ENCODE data around the gene RASD1.

DNA sequence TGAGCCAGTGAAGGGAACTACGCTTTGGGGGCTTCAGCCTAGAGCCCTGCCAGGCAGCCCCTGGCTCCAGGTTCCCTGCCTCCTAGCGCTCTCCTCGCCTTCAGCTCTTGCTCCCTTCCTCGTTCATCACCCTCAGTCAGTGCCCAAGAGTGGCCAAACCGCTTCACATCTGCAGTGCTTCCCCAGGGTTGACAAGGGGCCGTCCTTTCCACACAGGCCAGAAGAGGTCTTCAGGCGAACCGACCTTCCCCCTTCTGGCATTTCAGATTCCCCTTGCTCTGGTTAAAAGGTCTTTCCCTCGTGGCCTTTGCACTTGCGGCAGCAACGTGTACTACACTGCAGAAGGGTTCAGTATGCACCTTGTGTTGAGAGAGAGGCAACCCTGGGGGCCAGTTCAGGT lies 4.1 kb downstream of the RASD1 start:
- TF ChIP-seq, protein P1, sequence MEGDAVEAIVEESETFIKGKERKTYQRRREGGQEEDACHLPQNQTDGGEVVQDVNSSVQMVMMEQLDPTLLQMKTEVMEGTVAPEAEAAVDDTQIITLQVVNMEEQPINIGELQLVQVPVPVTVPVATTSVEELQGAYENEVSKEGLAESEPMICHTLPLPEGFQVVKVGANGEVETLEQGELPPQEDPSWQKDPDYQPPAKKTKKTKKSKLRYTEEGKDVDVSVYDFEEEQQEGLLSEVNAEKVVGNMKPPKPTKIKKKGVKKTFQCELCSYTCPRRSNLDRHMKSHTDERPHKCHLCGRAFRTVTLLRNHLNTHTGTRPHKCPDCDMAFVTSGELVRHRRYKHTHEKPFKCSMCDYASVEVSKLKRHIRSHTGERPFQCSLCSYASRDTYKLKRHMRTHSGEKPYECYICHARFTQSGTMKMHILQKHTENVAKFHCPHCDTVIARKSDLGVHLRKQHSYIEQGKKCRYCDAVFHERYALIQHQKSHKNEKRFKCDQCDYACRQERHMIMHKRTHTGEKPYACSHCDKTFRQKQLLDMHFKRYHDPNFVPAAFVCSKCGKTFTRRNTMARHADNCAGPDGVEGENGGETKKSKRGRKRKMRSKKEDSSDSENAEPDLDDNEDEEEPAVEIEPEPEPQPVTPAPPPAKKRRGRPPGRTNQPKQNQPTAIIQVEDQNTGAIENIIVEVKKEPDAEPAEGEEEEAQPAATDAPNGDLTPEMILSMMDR (IDR thresholded peaks at IDR 0.05; ENCODE audit: insufficient read depth, low read length) = no peak
- TF ChIP-seq POLR2AphosphoS5 (IDR thresholded peaks at IDR 0.05; ENCODE audit: low read depth) (no peak), GABPA (IDR thresholded peaks at IDR 0.05; ENCODE audit: low read depth) (no peak), SPI1 (IDR thresholded peaks at IDR 0.05; ENCODE audit: borderline replicate concordance, low read depth) (no peak)
- TF ChIP-seq, protein P2, sequence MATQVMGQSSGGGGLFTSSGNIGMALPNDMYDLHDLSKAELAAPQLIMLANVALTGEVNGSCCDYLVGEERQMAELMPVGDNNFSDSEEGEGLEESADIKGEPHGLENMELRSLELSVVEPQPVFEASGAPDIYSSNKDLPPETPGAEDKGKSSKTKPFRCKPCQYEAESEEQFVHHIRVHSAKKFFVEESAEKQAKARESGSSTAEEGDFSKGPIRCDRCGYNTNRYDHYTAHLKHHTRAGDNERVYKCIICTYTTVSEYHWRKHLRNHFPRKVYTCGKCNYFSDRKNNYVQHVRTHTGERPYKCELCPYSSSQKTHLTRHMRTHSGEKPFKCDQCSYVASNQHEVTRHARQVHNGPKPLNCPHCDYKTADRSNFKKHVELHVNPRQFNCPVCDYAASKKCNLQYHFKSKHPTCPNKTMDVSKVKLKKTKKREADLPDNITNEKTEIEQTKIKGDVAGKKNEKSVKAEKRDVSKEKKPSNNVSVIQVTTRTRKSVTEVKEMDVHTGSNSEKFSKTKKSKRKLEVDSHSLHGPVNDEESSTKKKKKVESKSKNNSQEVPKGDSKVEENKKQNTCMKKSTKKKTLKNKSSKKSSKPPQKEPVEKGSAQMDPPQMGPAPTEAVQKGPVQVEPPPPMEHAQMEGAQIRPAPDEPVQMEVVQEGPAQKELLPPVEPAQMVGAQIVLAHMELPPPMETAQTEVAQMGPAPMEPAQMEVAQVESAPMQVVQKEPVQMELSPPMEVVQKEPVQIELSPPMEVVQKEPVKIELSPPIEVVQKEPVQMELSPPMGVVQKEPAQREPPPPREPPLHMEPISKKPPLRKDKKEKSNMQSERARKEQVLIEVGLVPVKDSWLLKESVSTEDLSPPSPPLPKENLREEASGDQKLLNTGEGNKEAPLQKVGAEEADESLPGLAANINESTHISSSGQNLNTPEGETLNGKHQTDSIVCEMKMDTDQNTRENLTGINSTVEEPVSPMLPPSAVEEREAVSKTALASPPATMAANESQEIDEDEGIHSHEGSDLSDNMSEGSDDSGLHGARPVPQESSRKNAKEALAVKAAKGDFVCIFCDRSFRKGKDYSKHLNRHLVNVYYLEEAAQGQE (IDR thresholded peaks at IDR 0.05; ENCODE audit: insufficient replicate concordance, low read depth) = no peak

Measured in HL-60 (cell line).